PC-9 (cell line): ENCODE results near the gene VWA5B2.

Experiments
- CTCF ChIP-seq: fragments of 200-600 bp; sonication (generic); conservative IDR thresholded peaks from 2 replicates; pipeline ENCODE4 v1.6.1; 2017; ENCODE audit warnings: mixed run types, antibody characterized with exemption, mild to moderate bottlenecking, moderate library complexity
- EZH2 ChIP-seq: fragments of 200-600 bp; sonication (generic); IDR thresholded peaks from 2 replicates; pipeline ENCODE4 v1.8.0; 2017; ENCODE audit warnings: antibody characterized with exemption, low read depth

GRCh38 chr3:184238246-184238818, 8.9 kb downstream of the VWA5B2 start:
- no peak for TF ChIP-seq CTCF
- TF ChIP-seq EZH2: no peak
